NOMO-1 (cell line): ENCODE results near the gene ATP1B2.

Source experiments
- DNase-seq, 2 experiments: peaks; one replicate each; lab custom pipeline; 2025; ENCODE audit not compliant: unreplicated experiment in 2 of 2; lab: John Stamatoyannopoulos, UW

Gene ATP1B2

GRCh38 chr17:7677388-7678067 is 26.8 kb downstream of the ATP1B2 start:
- DNase-seq = no peak

GRCh38 chr17:7684851-7685532 is 34.3 kb downstream of the ATP1B2 start:
- DNase-seq = no peak

GRCh38 chr17:7685533-7686221 is 35.0 kb downstream of the ATP1B2 start:
- peak; percentile 91 to 96 for DNase-seq

- DNase-seq = peak; percentile 87 to 96
These were observed 35.7 kb downstream of the ATP1B2 start for GRCh38 chr17:7686222-7687071.

- DNase-seq = peak; percentile 93 to 95
These were observed 36.6 kb downstream of the ATP1B2 start, which contains the start of gene TP53 for GRCh38 chr17:7687072-7687907. Gene TP53, minus strand, starts transcription at chr17:7687490. Its CDS starts 10,896 bp downstream, at chr17:7676594.

GRCh38 chr17:7687908-7688807 is 37.4 kb downstream of the ATP1B2 start, which contains the start of gene WRAP53:
Gene WRAP53, plus strand, starts transcription at chr17:7688477. Its CDS starts 172 bp downstream, at chr17:7688649.
- DNase-seq = peak; percentile 97

GRCh38 chr17:7688808-7689316 is 38.1 kb downstream of the ATP1B2 start:
- DNase-seq = no peak

- no peak for DNase-seq
These were observed 44.9 kb downstream of the ATP1B2 start for GRCh38 chr17:7695586-7695985.

GRCh38 chr17:7697828-7698588 is 47.3 kb downstream of the ATP1B2 start:
- DNase-seq = no peak

GRCh38 chr17:7700510-7700909 is 49.8 kb downstream of the ATP1B2 start:
- DNase-seq = no peak

- DNase-seq = no peak
These were observed 51.0 kb downstream of the ATP1B2 start for GRCh38 chr17:7701681-7702080.

GRCh38 chr17:7702776-7703175 is 52.0 kb downstream of the ATP1B2 start:
- no peak for DNase-seq

- DNase-seq = no peak
These were observed 53.1 kb downstream of the ATP1B2 start for GRCh38 chr17:7703584-7704479.

GRCh38 chr17:7704601-7705268 is 54.0 kb downstream of the ATP1B2 start, which contains the start of gene EFNB3:
Gene EFNB3, plus strand, starts transcription at chr17:7705202. Its CDS starts 397 bp downstream, at chr17:7705599.
- no peak for DNase-seq

- no peak for DNase-seq
These were observed 54.8 kb downstream of the ATP1B2 start for GRCh38 chr17:7705269-7706255.
